Measurements from ENCODE around the gene LPAR1.

DNA sequence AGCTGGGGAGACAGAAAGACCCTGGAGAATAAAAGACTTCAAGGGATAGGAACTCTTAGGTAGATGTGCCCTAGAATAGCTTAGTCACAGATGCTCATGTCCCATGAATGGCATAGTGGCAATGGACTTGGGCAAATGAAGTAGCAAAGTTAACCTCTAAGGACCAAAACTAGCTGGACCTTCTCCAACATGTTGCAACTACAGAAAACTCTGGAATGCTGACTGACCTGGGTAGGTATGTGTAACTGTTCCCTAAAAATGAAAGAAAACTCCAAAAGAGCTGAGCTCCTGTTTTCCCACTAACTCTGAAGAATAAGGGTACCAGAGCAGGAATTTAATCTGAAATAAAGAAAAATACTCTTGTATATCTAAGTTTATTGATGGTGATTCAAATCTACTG lies 12.5 kb upstream of the LPAR1 start:
- TF ChIP-seq, protein P1, sequence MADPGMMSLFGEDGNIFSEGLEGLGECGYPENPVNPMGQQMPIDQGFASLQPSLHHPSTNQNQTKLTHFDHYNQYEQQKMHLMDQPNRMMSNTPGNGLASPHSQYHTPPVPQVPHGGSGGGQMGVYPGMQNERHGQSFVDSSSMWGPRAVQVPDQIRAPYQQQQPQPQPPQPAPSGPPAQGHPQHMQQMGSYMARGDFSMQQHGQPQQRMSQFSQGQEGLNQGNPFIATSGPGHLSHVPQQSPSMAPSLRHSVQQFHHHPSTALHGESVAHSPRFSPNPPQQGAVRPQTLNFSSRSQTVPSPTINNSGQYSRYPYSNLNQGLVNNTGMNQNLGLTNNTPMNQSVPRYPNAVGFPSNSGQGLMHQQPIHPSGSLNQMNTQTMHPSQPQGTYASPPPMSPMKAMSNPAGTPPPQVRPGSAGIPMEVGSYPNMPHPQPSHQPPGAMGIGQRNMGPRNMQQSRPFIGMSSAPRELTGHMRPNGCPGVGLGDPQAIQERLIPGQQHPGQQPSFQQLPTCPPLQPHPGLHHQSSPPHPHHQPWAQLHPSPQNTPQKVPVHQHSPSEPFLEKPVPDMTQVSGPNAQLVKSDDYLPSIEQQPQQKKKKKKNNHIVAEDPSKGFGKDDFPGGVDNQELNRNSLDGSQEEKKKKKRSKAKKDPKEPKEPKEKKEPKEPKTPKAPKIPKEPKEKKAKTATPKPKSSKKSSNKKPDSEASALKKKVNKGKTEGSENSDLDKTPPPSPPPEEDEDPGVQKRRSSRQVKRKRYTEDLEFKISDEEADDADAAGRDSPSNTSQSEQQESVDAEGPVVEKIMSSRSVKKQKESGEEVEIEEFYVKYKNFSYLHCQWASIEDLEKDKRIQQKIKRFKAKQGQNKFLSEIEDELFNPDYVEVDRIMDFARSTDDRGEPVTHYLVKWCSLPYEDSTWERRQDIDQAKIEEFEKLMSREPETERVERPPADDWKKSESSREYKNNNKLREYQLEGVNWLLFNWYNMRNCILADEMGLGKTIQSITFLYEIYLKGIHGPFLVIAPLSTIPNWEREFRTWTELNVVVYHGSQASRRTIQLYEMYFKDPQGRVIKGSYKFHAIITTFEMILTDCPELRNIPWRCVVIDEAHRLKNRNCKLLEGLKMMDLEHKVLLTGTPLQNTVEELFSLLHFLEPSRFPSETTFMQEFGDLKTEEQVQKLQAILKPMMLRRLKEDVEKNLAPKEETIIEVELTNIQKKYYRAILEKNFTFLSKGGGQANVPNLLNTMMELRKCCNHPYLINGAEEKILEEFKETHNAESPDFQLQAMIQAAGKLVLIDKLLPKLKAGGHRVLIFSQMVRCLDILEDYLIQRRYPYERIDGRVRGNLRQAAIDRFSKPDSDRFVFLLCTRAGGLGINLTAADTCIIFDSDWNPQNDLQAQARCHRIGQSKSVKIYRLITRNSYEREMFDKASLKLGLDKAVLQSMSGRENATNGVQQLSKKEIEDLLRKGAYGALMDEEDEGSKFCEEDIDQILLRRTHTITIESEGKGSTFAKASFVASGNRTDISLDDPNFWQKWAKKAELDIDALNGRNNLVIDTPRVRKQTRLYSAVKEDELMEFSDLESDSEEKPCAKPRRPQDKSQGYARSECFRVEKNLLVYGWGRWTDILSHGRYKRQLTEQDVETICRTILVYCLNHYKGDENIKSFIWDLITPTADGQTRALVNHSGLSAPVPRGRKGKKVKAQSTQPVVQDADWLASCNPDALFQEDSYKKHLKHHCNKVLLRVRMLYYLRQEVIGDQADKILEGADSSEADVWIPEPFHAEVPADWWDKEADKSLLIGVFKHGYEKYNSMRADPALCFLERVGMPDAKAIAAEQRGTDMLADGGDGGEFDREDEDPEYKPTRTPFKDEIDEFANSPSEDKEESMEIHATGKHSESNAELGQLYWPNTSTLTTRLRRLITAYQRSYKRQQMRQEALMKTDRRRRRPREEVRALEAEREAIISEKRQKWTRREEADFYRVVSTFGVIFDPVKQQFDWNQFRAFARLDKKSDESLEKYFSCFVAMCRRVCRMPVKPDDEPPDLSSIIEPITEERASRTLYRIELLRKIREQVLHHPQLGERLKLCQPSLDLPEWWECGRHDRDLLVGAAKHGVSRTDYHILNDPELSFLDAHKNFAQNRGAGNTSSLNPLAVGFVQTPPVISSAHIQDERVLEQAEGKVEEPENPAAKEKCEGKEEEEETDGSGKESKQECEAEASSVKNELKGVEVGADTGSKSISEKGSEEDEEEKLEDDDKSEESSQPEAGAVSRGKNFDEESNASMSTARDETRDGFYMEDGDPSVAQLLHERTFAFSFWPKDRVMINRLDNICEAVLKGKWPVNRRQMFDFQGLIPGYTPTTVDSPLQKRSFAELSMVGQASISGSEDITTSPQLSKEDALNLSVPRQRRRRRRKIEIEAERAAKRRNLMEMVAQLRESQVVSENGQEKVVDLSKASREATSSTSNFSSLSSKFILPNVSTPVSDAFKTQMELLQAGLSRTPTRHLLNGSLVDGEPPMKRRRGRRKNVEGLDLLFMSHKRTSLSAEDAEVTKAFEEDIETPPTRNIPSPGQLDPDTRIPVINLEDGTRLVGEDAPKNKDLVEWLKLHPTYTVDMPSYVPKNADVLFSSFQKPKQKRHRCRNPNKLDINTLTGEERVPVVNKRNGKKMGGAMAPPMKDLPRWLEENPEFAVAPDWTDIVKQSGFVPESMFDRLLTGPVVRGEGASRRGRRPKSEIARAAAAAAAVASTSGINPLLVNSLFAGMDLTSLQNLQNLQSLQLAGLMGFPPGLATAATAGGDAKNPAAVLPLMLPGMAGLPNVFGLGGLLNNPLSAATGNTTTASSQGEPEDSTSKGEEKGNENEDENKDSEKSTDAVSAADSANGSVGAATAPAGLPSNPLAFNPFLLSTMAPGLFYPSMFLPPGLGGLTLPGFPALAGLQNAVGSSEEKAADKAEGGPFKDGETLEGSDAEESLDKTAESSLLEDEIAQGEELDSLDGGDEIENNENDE (IDR thresholded peaks at IDR 0.05; ENCODE audit: insufficient replicate concordance, low read length) = no peak
- TF ChIP-seq KDM4A (IDR thresholded peaks at IDR 0.05; ENCODE audit: low read depth, low read length, severe bottlenecking) (no peak), EGR1 (IDR thresholded peaks at IDR 0.05; ENCODE audit: borderline replicate concordance, low read depth, low read length) (no peak), FOSL1 (IDR thresholded peaks at IDR 0.05; ENCODE audit: insufficient read depth, low read depth, low read length) (no peak)
- TF ChIP-seq, protein P2, sequence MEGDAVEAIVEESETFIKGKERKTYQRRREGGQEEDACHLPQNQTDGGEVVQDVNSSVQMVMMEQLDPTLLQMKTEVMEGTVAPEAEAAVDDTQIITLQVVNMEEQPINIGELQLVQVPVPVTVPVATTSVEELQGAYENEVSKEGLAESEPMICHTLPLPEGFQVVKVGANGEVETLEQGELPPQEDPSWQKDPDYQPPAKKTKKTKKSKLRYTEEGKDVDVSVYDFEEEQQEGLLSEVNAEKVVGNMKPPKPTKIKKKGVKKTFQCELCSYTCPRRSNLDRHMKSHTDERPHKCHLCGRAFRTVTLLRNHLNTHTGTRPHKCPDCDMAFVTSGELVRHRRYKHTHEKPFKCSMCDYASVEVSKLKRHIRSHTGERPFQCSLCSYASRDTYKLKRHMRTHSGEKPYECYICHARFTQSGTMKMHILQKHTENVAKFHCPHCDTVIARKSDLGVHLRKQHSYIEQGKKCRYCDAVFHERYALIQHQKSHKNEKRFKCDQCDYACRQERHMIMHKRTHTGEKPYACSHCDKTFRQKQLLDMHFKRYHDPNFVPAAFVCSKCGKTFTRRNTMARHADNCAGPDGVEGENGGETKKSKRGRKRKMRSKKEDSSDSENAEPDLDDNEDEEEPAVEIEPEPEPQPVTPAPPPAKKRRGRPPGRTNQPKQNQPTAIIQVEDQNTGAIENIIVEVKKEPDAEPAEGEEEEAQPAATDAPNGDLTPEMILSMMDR (IDR thresholded peaks at IDR 0.05; ENCODE audit: control extremely low read depth in 1 of 3, insufficient read depth in 1 of 3, low read depth in 1 of 3, low read length in 3 of 3) = no peak
